Neuron (in vitro differentiated cells): ENCODE results near the gene ADAM19.
"Not testable (repeated sequence)": the region's sequence is repeated elsewhere in the genome, so short reads cannot be mapped to it uniquely, and the experiment has no call there.

Experiments used
- H2AFZ ChIP-seq: one replicate; pipeline ENCODE4 v1.6.1; 2013; ENCODE audit warnings: low read depth, mild to moderate bottlenecking, inconsistent platforms, low read length, moderate library complexity
- H3K27me3 ChIP-seq: one replicate; pipeline ENCODE4 v1.6.1; 2013; ENCODE audit warnings: low read length; ENCODE audit not compliant: insufficient read depth
- H3K36me3 ChIP-seq: one replicate; pipeline ENCODE4 v1.6.1; 2013; ENCODE audit warnings: low read length; ENCODE audit not compliant: insufficient read depth
- H3K4me1 ChIP-seq: one replicate; pipeline ENCODE4 v1.6.1; 2013; ENCODE audit warnings: low read length; ENCODE audit not compliant: insufficient read depth
- H3K4me3 ChIP-seq: 2 replicates; pipeline ENCODE4 v1.5.1; 2013; ENCODE audit warnings: mild to moderate bottlenecking, low read length, moderate library complexity
- H3K9me3 ChIP-seq: one replicate; pipeline ENCODE4 v1.6.1; 2013; ENCODE audit warnings: low read length

Gene ADAM19

GRCh38 chr5:157485340-157485739 lies 90.2 kb downstream of the ADAM19 start:
- Histone ChIP-seq H3K36me3 (peaks cover 5% of the 10 kb centered on the region), H3K9me3 (no peaks in the 10 kb centered on the region), H3K4me1 (no peaks in the 10 kb centered on the region), H3K27me3 (no peaks in the 10 kb centered on the region), H3K4me3 (no peak overlapping the region), H2AFZ (no peak overlapping the region)

GRCh38 chr5:157484768-157485167 lies 90.8 kb downstream of the ADAM19 start:
- Histone ChIP-seq H3K4me1 (no peaks in the 10 kb centered on the region), H3K27me3 (no peaks in the 10 kb centered on the region), H3K9me3 (no peaks in the 10 kb centered on the region), H2AFZ (no peak overlapping the region), H3K36me3 (peaks cover 2% of the 10 kb centered on the region), H3K4me3 (no peak overlapping the region)

- H3K4me1 ChIP-seq, H3K27me3 ChIP-seq, H2AFZ ChIP-seq, H3K9me3 ChIP-seq, H3K4me3 ChIP-seq, H3K36me3 ChIP-seq: not testable (repeated sequence)
Measured at GRCh38 chr5:157482702-157483101, 92.9 kb downstream of the ADAM19 start.

- H3K4me1 ChIP-seq: no peaks in the 10 kb centered on the region
- H3K36me3 ChIP-seq: peaks cover 2% of the 10 kb centered on the region
Measured at GRCh38 chr5:157481666-157482065, 93.9 kb downstream of the ADAM19 start.

GRCh38 chr5:157481265-157481664 lies 94.3 kb downstream of the ADAM19 start:
- Histone ChIP-seq H2AFZ (no peak overlapping the region), H3K4me3 (no peak overlapping the region), H3K36me3 (peaks cover 2% of the 10 kb centered on the region), H3K27me3 (no peaks in the 10 kb centered on the region), H3K4me1 (no peaks in the 10 kb centered on the region), H3K9me3 (no peaks in the 10 kb centered on the region)

More at GRCh38 chr5:157481666-157482065, 93.9 kb downstream of the ADAM19 start:
- no peaks in the 10 kb centered on the region for H3K9me3 ChIP-seq
- no peak overlapping the region for H3K4me3 ChIP-seq
- H3K27me3 ChIP-seq: no peaks in the 10 kb centered on the region
- H2AFZ ChIP-seq: no peak overlapping the region

GRCh38 chr5:157479612-157480510 lies 95.7 kb downstream of the ADAM19 start:
- Histone ChIP-seq H2AFZ (no peak overlapping the region), H3K27me3 (no peaks in the 10 kb centered on the region), H3K36me3 (peaks cover 2% of the 10 kb centered on the region), H3K4me3 (no peak overlapping the region), H3K4me1 (no peaks in the 10 kb centered on the region), H3K9me3 (no peaks in the 10 kb centered on the region)

- H3K36me3 ChIP-seq: peaks cover 2% of the 10 kb centered on the region
- no peaks in the 10 kb centered on the region for H3K27me3 ChIP-seq
- H3K9me3 ChIP-seq: no peaks in the 10 kb centered on the region
- no peak overlapping the region for H3K4me3 ChIP-seq
- H2AFZ ChIP-seq: no peak overlapping the region
- H3K4me1 ChIP-seq: no peaks in the 10 kb centered on the region
Measured at GRCh38 chr5:157479166-157479565, 96.4 kb downstream of the ADAM19 start.

GRCh38 chr5:157478726-157479125 lies 96.8 kb downstream of the ADAM19 start:
- no peaks in the 10 kb centered on the region for H3K27me3 ChIP-seq
- no peak overlapping the region for H2AFZ ChIP-seq
- no peaks in the 10 kb centered on the region for H3K4me1 ChIP-seq
- peaks cover 2% of the 10 kb centered on the region for H3K36me3 ChIP-seq
- no peaks in the 10 kb centered on the region for H3K9me3 ChIP-seq
- no peak overlapping the region for H3K4me3 ChIP-seq

- no peak overlapping the region for H3K4me3 ChIP-seq
- H3K9me3 ChIP-seq: no peaks in the 10 kb centered on the region
- peaks cover 2% of the 10 kb centered on the region for H3K36me3 ChIP-seq
Measured at GRCh38 chr5:157477814-157478494, 97.6 kb downstream of the ADAM19 start.

GRCh38 chr5:157476702-157477408 lies 98.7 kb downstream of the ADAM19 start:
- Histone ChIP-seq H3K36me3 (peaks cover 2% of the 10 kb centered on the region), H2AFZ (no peak overlapping the region), H3K9me3 (no peaks in the 10 kb centered on the region), H3K4me3 (no peak overlapping the region), H3K27me3 (no peaks in the 10 kb centered on the region), H3K4me1 (no peaks in the 10 kb centered on the region)

More at GRCh38 chr5:157477814-157478494, 97.6 kb downstream of the ADAM19 start:
- no peaks in the 10 kb centered on the region for H3K4me1 ChIP-seq
- H2AFZ ChIP-seq: no peak overlapping the region
- H3K27me3 ChIP-seq: no peaks in the 10 kb centered on the region

- no peaks in the 10 kb centered on the region for H3K9me3 ChIP-seq
- H3K27me3 ChIP-seq: no peaks in the 10 kb centered on the region
- H2AFZ ChIP-seq: no peak overlapping the region
- no peak overlapping the region for H3K4me3 ChIP-seq
- no peaks in the 10 kb centered on the region for H3K4me1 ChIP-seq
- no peaks in the 10 kb centered on the region for H3K36me3 ChIP-seq
Measured at GRCh38 chr5:157475432-157475831, 100.1 kb downstream of the ADAM19 start.

GRCh38 chr5:157473383-157474320 lies 101.9 kb downstream of the ADAM19 start:
- Histone ChIP-seq H3K4me3 (no peak overlapping the region), H3K27me3 (no peaks in the 10 kb centered on the region), H2AFZ (no peak overlapping the region), H3K9me3 (no peaks in the 10 kb centered on the region), H3K4me1 (no peaks in the 10 kb centered on the region), H3K36me3 (no peaks in the 10 kb centered on the region)
